Measurements from ENCODE around the gene CHSY1. TPM values are rescaled to one million over a fixed set of nuclear protein-coding genes. Genes with fewer than 3 reads are reported as not detected.
A peak's percentile ranks its signal among the peaks of the same experiment; 100 is the strongest.

The CHSY1 gene
- total and polyA plus RNA-seq, 2 experiments from 2014 or later: 5.2 to 31.3 TPM

DNA sequence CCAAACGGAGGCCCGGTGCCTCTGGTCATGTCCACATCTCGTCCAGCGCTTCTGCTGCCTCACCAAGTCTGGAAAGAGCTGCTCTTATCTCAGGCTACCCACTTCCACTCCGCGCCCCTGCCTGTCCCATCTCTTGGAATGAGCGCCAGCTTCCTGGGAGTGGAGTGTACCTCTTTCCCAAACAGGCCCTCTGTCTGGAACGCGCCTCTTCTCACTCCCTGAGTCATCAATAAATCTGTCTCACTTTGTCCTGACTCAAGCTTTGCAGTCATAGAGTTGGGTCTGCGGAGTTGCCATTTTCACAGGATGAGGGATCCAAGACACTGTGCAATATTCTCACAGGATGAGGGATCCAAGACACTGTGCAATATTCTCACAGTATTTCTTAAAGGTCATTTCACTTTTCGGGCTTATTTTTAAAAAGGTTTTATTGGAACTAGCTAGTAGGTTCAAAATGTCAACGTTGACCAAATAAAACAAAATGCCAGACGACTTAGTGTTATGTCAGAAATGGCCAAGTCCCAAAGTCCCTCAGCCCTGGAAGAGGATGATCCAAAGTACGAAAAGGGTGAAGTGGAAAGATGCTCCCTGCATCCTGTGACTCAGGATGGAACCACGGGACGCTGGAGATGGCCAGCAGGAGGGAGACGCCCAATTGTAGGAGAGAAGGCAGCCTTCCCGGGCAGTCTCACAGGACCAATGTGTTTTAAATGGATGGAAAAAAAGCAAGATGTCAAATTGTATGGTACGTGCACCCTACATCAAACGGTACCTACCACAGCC, 81.1 kb downstream of the CHSY1 start:
- in situ Hi-C loops (cut with MboI): no loop called here
- Histone ChIP-seq H3K9ac (peak overlapping the region; percentile 59), H3K4me1 (ENCODE audit: insufficient read depth) (peaks cover 30% of the 10 kb centered on the region), H3K79me2 (ENCODE audit: insufficient read depth) (peaks cover 38% of the 10 kb centered on the region), H3K4me2 (ENCODE audit: unreplicated experiment) (peak overlapping the region; percentile 57), H3K27me3 (replicated peaks; ENCODE audit: insufficient read depth) (no peaks in the 10 kb centered on the region), H4K20me1 (ENCODE audit: insufficient read depth) (no peaks in the 10 kb centered on the region), H3K36me3 (ENCODE audit: low read depth) (peaks cover 2% of the 10 kb centered on the region), H3K4me3 (0 out of 2 replicates have a peak overlapping the region, but pooled peaks have one; percentile 13), H3K9me3 (ENCODE audit: low read depth) (peaks cover 3% of the 10 kb centered on the region), H3K27ac (peak overlapping the region; percentile 95), H2AFZ (no peak overlapping the region), H3F3A (ENCODE audit: insufficient read depth) (peaks cover 50% of the 10 kb centered on the region), H3K9me2 (ENCODE audit: insufficient read depth) (no peaks in the 10 kb centered on the region)
- WGBS, 2 experiments (ENCODE audit: low coverage in 1 of 2, low lambda C conversion rate in 2 of 2, missing lambda C conversion rate in 2 of 2): 38 to 41% methylated on average over 20 of the region's 20 CpGs
- TF ChIP-seq EZH2phosphoT487 (IDR thresholded peaks at IDR 0.05; ENCODE audit: insufficient read depth, low read depth) (no peak), EZH2 (IDR thresholded peaks at IDR 0.05; ENCODE audit: insufficient read depth, poor library complexity, severe bottlenecking) (no peak)
- peak; percentile 94 for DNase-seq

DNA sequence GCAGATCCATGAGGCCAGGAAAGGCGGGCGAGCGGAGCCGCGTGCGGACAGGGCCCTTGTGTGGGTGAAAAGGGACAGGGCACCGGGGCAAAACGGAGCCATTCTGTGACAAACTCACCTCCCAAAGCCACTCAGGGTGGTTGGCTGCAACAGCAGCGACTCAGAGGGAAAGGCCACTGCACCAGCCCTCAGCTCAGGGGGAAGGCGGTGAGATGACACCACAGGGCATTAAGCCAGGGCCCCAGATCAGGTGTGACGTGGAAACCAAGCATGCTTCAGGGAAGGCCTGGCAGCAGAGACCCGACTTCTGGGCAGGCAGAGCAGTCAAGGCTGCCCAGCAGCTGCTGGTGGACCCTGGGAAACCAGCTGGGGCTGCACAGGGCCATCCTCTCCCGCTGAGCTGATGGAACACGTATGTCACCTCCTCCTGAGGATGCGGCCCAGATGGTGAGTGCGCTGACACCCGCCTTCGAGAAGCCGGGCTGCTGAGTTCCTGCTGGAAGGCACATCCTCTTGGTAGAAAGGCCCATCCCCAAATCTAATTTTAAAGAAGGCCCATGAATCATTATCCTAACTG, 82.3 kb downstream of the CHSY1 start:
- in situ Hi-C loops (cut with MboI): no loop called here
- H3K4me1 ChIP-seq (ENCODE audit: insufficient read depth): peaks cover 30% of the 10 kb centered on the region
- no peaks in the 10 kb centered on the region for H3K36me3 ChIP-seq (ENCODE audit: low read depth)
- no peaks in the 10 kb centered on the region for H3K9me2 ChIP-seq (ENCODE audit: insufficient read depth)
- no peak overlapping the region for H3K9ac ChIP-seq
- H3K9me3 ChIP-seq (ENCODE audit: low read depth): peaks cover 7% of the 10 kb centered on the region
- H2AFZ ChIP-seq: no peak overlapping the region
- peaks cover 41% of the 10 kb centered on the region for H3F3A ChIP-seq (ENCODE audit: insufficient read depth)
- peaks cover 26% of the 10 kb centered on the region for H3K79me2 ChIP-seq (ENCODE audit: insufficient read depth)
- H3K27ac ChIP-seq: peak overlapping the region; percentile 95
- H4K20me1 ChIP-seq (ENCODE audit: insufficient read depth): no peaks in the 10 kb centered on the region
- no peak for TF ChIP-seq EZH2phosphoT487 (IDR thresholded peaks at IDR 0.05; ENCODE audit: insufficient read depth, low read depth)
- no peak overlapping the region for H3K4me3 ChIP-seq
- H3K4me2 ChIP-seq (ENCODE audit: unreplicated experiment): no peak overlapping the region
- WGBS, 2 experiments (ENCODE audit: low coverage in 1 of 2, low lambda C conversion rate in 2 of 2, missing lambda C conversion rate in 2 of 2): 67 to 75% methylated on average over 15 to 19 of the region's 19 CpGs
- peak; percentile 40 for DNase-seq
- no peaks in the 10 kb centered on the region for H3K27me3 ChIP-seq (replicated peaks; ENCODE audit: insufficient read depth)

DNA sequence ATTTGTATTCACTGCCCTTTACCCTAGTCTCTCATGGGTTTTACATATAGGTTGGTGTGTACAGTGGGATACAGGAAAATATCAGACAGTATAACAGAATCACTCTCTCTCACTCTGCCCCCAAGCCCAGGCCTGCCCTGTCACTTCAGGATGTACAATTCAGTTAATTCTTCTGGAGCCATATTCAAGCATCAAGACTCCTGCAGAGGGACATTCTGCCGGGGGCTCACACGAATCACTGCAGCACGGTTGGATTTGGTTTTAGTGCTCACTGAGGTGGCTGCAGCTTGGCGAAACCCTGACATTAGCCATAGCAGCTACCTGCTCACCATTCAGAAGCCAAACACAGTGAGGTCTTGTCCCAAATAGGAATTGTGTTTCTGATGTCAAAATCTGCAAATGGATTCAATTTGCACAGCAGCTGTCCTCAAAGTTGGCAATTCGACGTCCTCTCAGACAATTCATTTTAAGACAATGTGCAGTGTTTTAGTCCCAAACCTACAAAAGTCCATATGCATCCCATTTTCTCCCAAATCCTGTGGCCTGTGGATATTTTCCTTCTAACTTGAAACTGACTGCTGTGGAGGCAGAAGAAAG, 82.9 kb downstream of the CHSY1 start:
- H3K9ac ChIP-seq: no peak overlapping the region
- no peaks in the 10 kb centered on the region for H3K36me3 ChIP-seq (ENCODE audit: low read depth)
- H3K79me2 ChIP-seq (ENCODE audit: insufficient read depth): peaks cover 20% of the 10 kb centered on the region
- H3K4me3 ChIP-seq: no peak overlapping the region
- H3K9me2 ChIP-seq (ENCODE audit: insufficient read depth): no peaks in the 10 kb centered on the region
- H3K4me1 ChIP-seq (ENCODE audit: insufficient read depth): peaks cover 30% of the 10 kb centered on the region
- H3K27ac ChIP-seq: peak overlapping the region; percentile 95
- no peaks in the 10 kb centered on the region for H3K27me3 ChIP-seq (replicated peaks; ENCODE audit: insufficient read depth)
- in situ Hi-C loops (cut with MboI): no loop called here
- peaks cover 7% of the 10 kb centered on the region for H3K9me3 ChIP-seq (ENCODE audit: low read depth)
- no peaks in the 10 kb centered on the region for H4K20me1 ChIP-seq (ENCODE audit: insufficient read depth)
- no peak overlapping the region for H3K4me2 ChIP-seq (ENCODE audit: unreplicated experiment)
- peaks cover 41% of the 10 kb centered on the region for H3F3A ChIP-seq (ENCODE audit: insufficient read depth)
- no peak overlapping the region for H2AFZ ChIP-seq
- 53 to 55% methylated on average over 6 of the region's 6 CpGs for WGBS, 2 experiments (ENCODE audit: low coverage in 1 of 2, low lambda C conversion rate in 2 of 2, missing lambda C conversion rate in 2 of 2)
- TF ChIP-seq EZH2phosphoT487 (IDR thresholded peaks at IDR 0.05; ENCODE audit: insufficient read depth, low read depth) (no peak), EZH2 (IDR thresholded peaks at IDR 0.05; ENCODE audit: insufficient read depth, poor library complexity, severe bottlenecking) (no peak)
- no peak for DNase-seq

DNA sequence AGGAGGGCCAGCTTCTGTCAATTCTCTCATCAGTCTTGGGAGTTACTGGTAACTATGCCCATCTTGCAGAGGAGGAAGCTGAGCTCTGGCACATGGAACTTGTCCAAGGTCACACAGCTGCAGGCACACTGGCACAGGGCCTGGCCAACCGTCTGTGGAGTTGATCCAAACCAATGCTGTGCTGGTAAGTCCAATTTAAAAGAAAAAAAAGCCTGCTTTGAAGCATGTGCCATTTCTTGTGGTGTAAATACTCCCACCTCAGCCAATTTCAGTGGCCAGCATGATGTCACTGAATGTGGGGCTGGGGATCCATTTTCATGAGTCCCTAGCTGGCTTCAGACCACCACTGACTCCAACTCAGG, 83.4 kb downstream of the CHSY1 start:
- no peaks in the 10 kb centered on the region for H4K20me1 ChIP-seq (ENCODE audit: insufficient read depth)
- peaks cover 16% of the 10 kb centered on the region for H3K79me2 ChIP-seq (ENCODE audit: insufficient read depth)
- H3F3A ChIP-seq (ENCODE audit: insufficient read depth): peaks cover 41% of the 10 kb centered on the region
- H3K4me3 ChIP-seq: no peak overlapping the region
- 9 to 23% methylated on average over 1 of the region's 1 CpG for WGBS, 2 experiments (ENCODE audit: low coverage in 1 of 2, low lambda C conversion rate in 2 of 2, missing lambda C conversion rate in 2 of 2)
- H3K4me2 ChIP-seq (ENCODE audit: unreplicated experiment): no peak overlapping the region
- peak overlapping the region; percentile 95 for H3K27ac ChIP-seq
- peaks cover 30% of the 10 kb centered on the region for H3K4me1 ChIP-seq (ENCODE audit: insufficient read depth)
- no peak overlapping the region for H3K9ac ChIP-seq
- 0 out of 2 replicates have a peak overlapping the region, but pooled peaks have one; percentile 41 for H2AFZ ChIP-seq
- peaks cover 7% of the 10 kb centered on the region for H3K9me3 ChIP-seq (ENCODE audit: low read depth)
- H3K36me3 ChIP-seq (ENCODE audit: low read depth): no peaks in the 10 kb centered on the region
- in situ Hi-C loops (cut with MboI): no loop called here
- H3K9me2 ChIP-seq (ENCODE audit: insufficient read depth): no peaks in the 10 kb centered on the region
- DNase-seq: peak; percentile 34
- no peak for TF ChIP-seq EZH2 (IDR thresholded peaks at IDR 0.05; ENCODE audit: insufficient read depth, poor library complexity, severe bottlenecking)
- TF ChIP-seq EZH2phosphoT487 (IDR thresholded peaks at IDR 0.05; ENCODE audit: insufficient read depth, low read depth): no peak
- H3K27me3 ChIP-seq (replicated peaks; ENCODE audit: insufficient read depth): no peaks in the 10 kb centered on the region

Data from GM23248 (cell line).